Measurements from ENCODE around the gene FILIP1.
"Not testable (repeated sequence)": the region's sequence is repeated elsewhere in the genome, so short reads cannot be mapped to it uniquely, and the experiment has no call there.

Gene FILIP1

GRCh38 chr6:75415804-75416203 is 77.8 kb downstream of the FILIP1 start:
- no peak for DNase-seq

- DNase-seq = no peak
These were observed 79.1 kb downstream of the FILIP1 start for GRCh38 chr6:75414445-75415021.

- peak; percentile 84 for DNase-seq
These were observed 80.5 kb downstream of the FILIP1 start for GRCh38 chr6:75412969-75413662.

- not testable (repeated sequence) for DNase-seq
These were observed 83.0 kb downstream of the FILIP1 start for GRCh38 chr6:75410564-75410963.

- DNase-seq = peak; percentile 89
These were observed 83.7 kb downstream of the FILIP1 start for GRCh38 chr6:75409928-75410327.

GRCh38 chr6:75409286-75409685 is 84.3 kb downstream of the FILIP1 start:
- peak; percentile 83 for DNase-seq

GRCh38 chr6:75403563-75404080 is 90.0 kb downstream of the FILIP1 start:
- no peak for DNase-seq

GRCh38 chr6:75402296-75402695 is 91.3 kb downstream of the FILIP1 start:
- DNase-seq = peak; percentile 52

- DNase-seq = peak; percentile 45
These were observed 95.7 kb downstream of the FILIP1 start for GRCh38 chr6:75397656-75398465.

- DNase-seq = no peak
These were observed 96.4 kb downstream of the FILIP1 start for GRCh38 chr6:75397171-75397570.

GRCh38 chr6:75396005-75396800 is 97.4 kb downstream of the FILIP1 start:
- DNase-seq = no peak

GRCh38 chr6:75393806-75394205 is 99.8 kb downstream of the FILIP1 start:
- DNase-seq = no peak

GRCh38 chr6:75391276-75391675 is 102.3 kb downstream of the FILIP1 start:
- no peak for DNase-seq

GRCh38 chr6:75386050-75386770 is 107.4 kb downstream of the FILIP1 start:
- DNase-seq = peak; percentile 95

- DNase-seq = no peak
These were observed 109.5 kb downstream of the FILIP1 start for GRCh38 chr6:75384116-75384515.

- no peak for DNase-seq
These were observed 111.0 kb downstream of the FILIP1 start for GRCh38 chr6:75382634-75382900.

GRCh38 chr6:75381877-75382633 is 111.5 kb downstream of the FILIP1 start:
- DNase-seq = peak; percentile 59

GRCh38 chr6:75379536-75379935 is 114.1 kb downstream of the FILIP1 start:
- DNase-seq = no peak

- DNase-seq = no peak
These were observed 115.5 kb downstream of the FILIP1 start for GRCh38 chr6:75378101-75378500.

GRCh38 chr6:75377386-75377785 is 116.2 kb downstream of the FILIP1 start:
- no peak for DNase-seq

- peak; percentile 86 for DNase-seq
These were observed 117.1 kb downstream of the FILIP1 start for GRCh38 chr6:75376347-75377024.
